GM19351 (cell line): Measurements from ENCODE around the gene RNF31.
A peak's percentile ranks its signal among the peaks of the same experiment; 100 is the strongest.

Experiments
- ATAC-seq: cut with Tn5 transposase; IDR thresholded peaks from one replicate; pipeline ENCODE4 v1.9.1; 2021; ENCODE audit warnings: mild to moderate bottlenecking, moderate library complexity; ENCODE audit not compliant: unreplicated experiment

The RNF31 gene

GRCh38 chr14:24156840-24157239 lies 9.5 kb downstream of the RNF31 start:
- no peak for ATAC-seq

- ATAC-seq: no peak
Measured at GRCh38 chr14:24157331-24157730, 10.0 kb downstream of the RNF31 start.

GRCh38 chr14:24159777-24160498 lies 12.6 kb downstream of the RNF31 start:
- no peak for ATAC-seq

- ATAC-seq: no peak
Measured at GRCh38 chr14:24160499-24160849, 13.2 kb downstream of the RNF31 start.

GRCh38 chr14:24160850-24161804 lies 13.8 kb downstream of the RNF31 start, which contains the start of gene IRF9:
Gene IRF9 (plus strand): TSS chr14:24161265. CDS start chr14:24162145, 880 bp downstream.
- ATAC-seq: peak; percentile 92

- no peak for ATAC-seq
Measured at GRCh38 chr14:24162093-24162492, 14.8 kb downstream of the RNF31 start.

GRCh38 chr14:24164518-24164991 lies 17.3 kb downstream of the RNF31 start:
- no peak for ATAC-seq

- no peak for ATAC-seq
Measured at GRCh38 chr14:24165785-24166184, 18.5 kb downstream of the RNF31 start.

- no peak for ATAC-seq
Measured at GRCh38 chr14:24167469-24168114, 20.3 kb downstream of the RNF31 start.

GRCh38 chr14:24171422-24172260 lies 24.3 kb downstream of the RNF31 start, which contains the start of gene REC8:
Gene REC8 (plus strand): TSS chr14:24172080. CDS start chr14:24172553, 473 bp downstream.
- peak; percentile 69 for ATAC-seq

- ATAC-seq: no peak
Measured at GRCh38 chr14:24172261-24172860, 25.1 kb downstream of the RNF31 start.

- no peak for ATAC-seq
Measured at GRCh38 chr14:24172871-24173281, 25.6 kb downstream of the RNF31 start.

- no peak for ATAC-seq
Measured at GRCh38 chr14:24176599-24176998, 29.3 kb downstream of the RNF31 start.

- ATAC-seq: no peak
Measured at GRCh38 chr14:24177041-24177825, 29.9 kb downstream of the RNF31 start.

- ATAC-seq: no peak
Measured at GRCh38 chr14:24177891-24178290, 30.6 kb downstream of the RNF31 start.

- no peak for ATAC-seq
Measured at GRCh38 chr14:24178399-24179178, 31.3 kb downstream of the RNF31 start.

- no peak for ATAC-seq
Measured at GRCh38 chr14:24179294-24179960, 32.1 kb downstream of the RNF31 start.
